ENCODE measurements around the gene PCNX1.

GRCh38 chr14:70982200-70982599, 74.9 kb downstream of the PCNX1 start:
- TF ChIP-seq CTCF (IDR thresholded peaks at IDR 0.05) (no peak), POLR2A (IDR thresholded peaks at IDR 0.05) (no peak)

Data from adrenal gland (tissue), 5 donors.